ENCODE measurements around the gene LCLAT1.

GRCh38 chr2:30491225-30491624 lies 44.2 kb downstream of the LCLAT1 start:
- no peak for TF ChIP-seq RAD21 (IDR thresholded peaks at IDR 0.05; ENCODE audit: low read length)
- no peak for TF ChIP-seq RCOR1 (IDR thresholded peaks at IDR 0.05; ENCODE audit: low read length)
- TF ChIP-seq TAF1 (IDR thresholded peaks at IDR 0.05; ENCODE audit: borderline replicate concordance, low read depth, low read length) = no peak
- no peak for TF ChIP-seq SMC3 (IDR thresholded peaks at IDR 0.05; ENCODE audit: low read depth, low read length)
